ENCODE measurements around the gene SNCA. TPM values are rescaled to one million over a fixed set of nuclear protein-coding genes. Genes with fewer than 3 reads are reported as not detected.

The SNCA gene
- total RNA-seq, 1 donor from 2014 or later, result 83.0 TPM

DNA sequence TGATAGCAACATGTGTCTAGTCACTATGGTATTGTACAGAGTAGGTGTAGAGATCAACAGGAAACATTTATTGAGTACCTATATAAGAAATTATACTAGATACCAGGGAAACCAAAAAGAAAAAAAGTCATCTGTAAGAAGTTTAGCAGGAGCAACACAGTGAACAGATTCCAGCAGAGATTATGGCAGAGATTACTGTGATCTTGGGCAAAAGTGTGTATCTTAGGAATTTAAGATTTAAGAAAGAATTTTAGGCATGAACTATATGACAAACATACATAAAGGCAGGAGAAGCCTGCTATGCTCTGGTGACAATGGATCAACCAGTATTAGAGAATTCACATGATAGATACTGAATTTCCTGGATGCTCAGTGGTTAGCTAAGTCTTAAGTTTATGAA lies 37.9 kb downstream of the SNCA start:
- no peaks in the 10 kb centered on the region for H3K36me3 ChIP-seq (ENCODE audit: control insufficient read depth in 3 of 3, insufficient read depth in 3 of 3, low read length in 3 of 3)
- no peak overlapping the region for H3K9ac ChIP-seq (ENCODE audit: low read depth in 1 of 3, low read length in 3 of 3)
- H3K27ac ChIP-seq (ENCODE audit: low read depth, low read length), result no peak overlapping the region
- H3K9me3 ChIP-seq (ENCODE audit: control insufficient read depth in 3 of 3, low read length in 3 of 3), result no peaks in the 10 kb centered on the region
- H3K4me1 ChIP-seq (ENCODE audit: control insufficient read depth in 3 of 3, insufficient read depth in 3 of 3, low read length in 3 of 3), result no peaks in the 10 kb centered on the region
- H3K27me3 ChIP-seq (ENCODE audit: control insufficient read depth in 3 of 3, insufficient read depth in 3 of 3, low read length in 3 of 3), result no peaks in the 10 kb centered on the region
- no peak overlapping the region for H3K4me3 ChIP-seq (ENCODE audit: low read length in 3 of 3)

DNA sequence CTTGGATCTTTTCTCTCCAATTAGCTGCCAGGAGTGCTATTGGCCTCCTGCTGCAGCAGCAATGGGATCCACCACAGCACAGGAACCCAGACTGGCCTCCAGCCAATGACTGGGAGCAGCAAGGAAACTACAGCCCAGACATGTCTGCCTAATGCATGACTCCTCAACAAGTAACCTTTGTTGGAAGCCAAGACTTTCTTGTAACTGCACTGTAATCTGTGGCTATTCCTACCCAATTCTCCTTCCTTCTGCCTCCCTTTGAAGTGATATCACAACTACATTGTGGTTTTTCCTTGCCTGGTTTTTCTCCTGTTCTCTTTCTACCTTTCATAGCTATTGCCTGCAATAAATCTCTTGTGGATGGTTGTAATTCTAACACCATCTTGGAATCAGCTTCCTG lies 39.8 kb downstream of the SNCA start:
- Histone ChIP-seq H3K4me3 (ENCODE audit: low read length in 3 of 3) (no peak overlapping the region), H3K9me3 (ENCODE audit: control insufficient read depth in 3 of 3, low read length in 3 of 3) (no peaks in the 10 kb centered on the region), H3K9ac (ENCODE audit: low read depth in 1 of 3, low read length in 3 of 3) (no peak overlapping the region), H3K4me1 (ENCODE audit: control insufficient read depth in 3 of 3, insufficient read depth in 3 of 3, low read length in 3 of 3) (no peaks in the 10 kb centered on the region), H3K36me3 (ENCODE audit: control insufficient read depth in 3 of 3, insufficient read depth in 3 of 3, low read length in 3 of 3) (no peaks in the 10 kb centered on the region), H3K27ac (ENCODE audit: low read depth, low read length) (no peak overlapping the region), H3K27me3 (ENCODE audit: control insufficient read depth in 3 of 3, insufficient read depth in 3 of 3, low read length in 3 of 3) (no peaks in the 10 kb centered on the region)

DNA sequence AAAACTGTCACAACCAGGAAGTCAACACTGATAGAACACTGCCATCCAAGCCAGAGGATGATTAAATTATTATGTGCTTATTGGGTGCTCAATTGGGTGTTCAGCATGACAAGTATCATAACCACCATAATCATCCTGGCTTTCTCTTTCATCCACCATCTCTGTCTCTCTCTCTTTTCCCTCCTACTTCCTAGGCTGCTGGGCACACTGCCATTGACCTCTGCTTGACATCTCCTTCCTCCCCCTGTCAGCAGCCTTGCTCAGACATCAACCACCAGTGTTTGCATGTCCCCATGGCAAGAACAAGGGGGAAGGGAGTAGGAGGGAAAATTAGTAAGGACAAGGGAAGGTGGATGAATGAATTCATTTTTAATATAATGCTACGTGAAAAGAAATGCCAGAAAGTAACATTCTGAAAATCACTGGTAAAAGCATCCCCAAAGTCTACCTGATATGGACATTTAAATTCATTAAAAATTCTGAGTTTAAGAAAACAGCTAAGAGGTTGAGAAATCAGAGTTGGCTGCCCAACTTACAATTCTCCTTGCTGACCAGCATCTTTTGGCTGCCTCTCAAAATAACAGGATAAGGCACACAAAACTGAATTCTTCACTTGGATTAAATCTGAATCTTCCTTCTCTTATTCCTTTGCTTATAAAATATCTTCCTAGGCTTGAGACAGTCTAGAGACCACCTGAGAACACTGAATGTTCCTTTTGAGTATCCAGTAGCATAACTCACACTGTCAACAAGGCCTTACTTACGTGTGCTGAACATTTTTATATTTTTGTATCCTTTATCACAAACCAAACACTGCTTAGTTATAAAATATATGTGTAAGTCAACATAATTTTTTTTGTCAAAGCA lies 48.5 kb downstream of the SNCA start:
- Histone ChIP-seq H3K9ac (ENCODE audit: low read depth in 1 of 3, low read length in 3 of 3) (no peak overlapping the region), H3K36me3 (ENCODE audit: control insufficient read depth in 3 of 3, insufficient read depth in 3 of 3, low read length in 3 of 3) (no peaks in the 10 kb centered on the region), H3K27me3 (ENCODE audit: control insufficient read depth in 3 of 3, insufficient read depth in 3 of 3, low read length in 3 of 3) (no peaks in the 10 kb centered on the region), H3K27ac (ENCODE audit: low read depth, low read length) (no peak overlapping the region), H3K4me3 (ENCODE audit: low read length in 3 of 3) (no peak overlapping the region), H3K4me1 (ENCODE audit: control insufficient read depth in 3 of 3, insufficient read depth in 3 of 3, low read length in 3 of 3) (no peaks in the 10 kb centered on the region), H3K9me3 (ENCODE audit: control insufficient read depth in 3 of 3, low read length in 3 of 3) (no peaks in the 10 kb centered on the region)

DNA sequence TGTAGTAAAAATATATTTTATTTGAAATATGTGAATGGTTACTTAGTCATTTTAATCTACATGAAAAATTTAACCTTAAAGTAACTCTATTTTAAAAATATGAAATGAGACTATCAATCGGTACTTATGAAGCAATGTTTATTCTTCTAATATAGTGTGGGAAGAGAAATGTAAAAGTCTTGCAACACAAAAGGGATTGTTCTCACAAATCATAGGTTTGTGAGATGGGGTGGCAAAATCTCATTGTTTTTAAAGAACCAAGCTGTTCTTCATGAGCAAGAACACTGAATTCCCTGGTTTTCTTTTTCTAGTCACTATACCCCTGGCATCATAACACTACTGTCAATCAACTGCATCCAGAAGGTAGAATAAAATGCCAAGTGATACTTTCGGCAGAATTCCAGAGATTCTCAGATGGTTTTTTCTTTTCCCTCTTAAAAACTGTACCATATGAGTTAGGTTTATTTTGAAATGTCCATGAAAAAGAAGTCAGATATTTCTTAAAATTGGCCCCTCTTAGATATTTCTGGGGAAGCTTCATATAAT lies 52.2 kb downstream of the SNCA start:
- Histone ChIP-seq H3K27ac (ENCODE audit: low read depth, low read length) (no peak overlapping the region), H3K9me3 (ENCODE audit: control insufficient read depth in 3 of 3, low read length in 3 of 3) (no peaks in the 10 kb centered on the region), H3K27me3 (ENCODE audit: control insufficient read depth in 3 of 3, insufficient read depth in 3 of 3, low read length in 3 of 3) (no peaks in the 10 kb centered on the region), H3K4me1 (ENCODE audit: control insufficient read depth in 3 of 3, insufficient read depth in 3 of 3, low read length in 3 of 3) (no peaks in the 10 kb centered on the region), H3K36me3 (ENCODE audit: control insufficient read depth in 3 of 3, insufficient read depth in 3 of 3, low read length in 3 of 3) (no peaks in the 10 kb centered on the region), H3K9ac (ENCODE audit: low read depth in 1 of 3, low read length in 3 of 3) (no peak overlapping the region), H3K4me3 (ENCODE audit: low read length in 3 of 3) (no peak overlapping the region)

DNA sequence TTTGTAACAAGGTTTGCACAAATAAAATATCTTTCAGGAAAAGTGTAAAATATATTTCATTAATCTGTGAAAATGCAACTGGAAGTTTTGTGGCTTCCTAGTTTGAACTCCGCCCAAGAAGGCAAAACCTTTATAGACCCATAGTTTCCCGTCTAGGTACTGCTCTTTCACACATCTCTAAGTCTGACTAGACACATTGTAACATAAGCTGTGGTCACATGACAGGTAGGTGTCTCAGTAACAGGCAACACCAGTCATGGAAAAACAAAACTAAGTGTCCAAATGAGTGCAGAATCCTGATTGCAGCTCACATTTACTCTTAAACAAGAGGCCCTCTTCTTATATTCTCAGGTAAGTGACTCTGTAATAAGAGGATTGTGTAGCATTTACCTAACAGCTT lies 55.6 kb downstream of the SNCA start:
- H3K9ac ChIP-seq (ENCODE audit: low read depth in 1 of 3, low read length in 3 of 3), result no peak overlapping the region
- H3K36me3 ChIP-seq (ENCODE audit: control insufficient read depth in 3 of 3, insufficient read depth in 3 of 3, low read length in 3 of 3), result no peaks in the 10 kb centered on the region
- no peaks in the 10 kb centered on the region for H3K27me3 ChIP-seq (ENCODE audit: control insufficient read depth in 3 of 3, insufficient read depth in 3 of 3, low read length in 3 of 3)
- no peak overlapping the region for H3K4me3 ChIP-seq (ENCODE audit: low read length in 3 of 3)
- no peaks in the 10 kb centered on the region for H3K9me3 ChIP-seq (ENCODE audit: control insufficient read depth in 3 of 3, low read length in 3 of 3)
- no peak overlapping the region for H3K27ac ChIP-seq (ENCODE audit: low read depth, low read length)
- H3K4me1 ChIP-seq (ENCODE audit: control insufficient read depth in 3 of 3, insufficient read depth in 3 of 3, low read length in 3 of 3), result no peaks in the 10 kb centered on the region

DNA sequence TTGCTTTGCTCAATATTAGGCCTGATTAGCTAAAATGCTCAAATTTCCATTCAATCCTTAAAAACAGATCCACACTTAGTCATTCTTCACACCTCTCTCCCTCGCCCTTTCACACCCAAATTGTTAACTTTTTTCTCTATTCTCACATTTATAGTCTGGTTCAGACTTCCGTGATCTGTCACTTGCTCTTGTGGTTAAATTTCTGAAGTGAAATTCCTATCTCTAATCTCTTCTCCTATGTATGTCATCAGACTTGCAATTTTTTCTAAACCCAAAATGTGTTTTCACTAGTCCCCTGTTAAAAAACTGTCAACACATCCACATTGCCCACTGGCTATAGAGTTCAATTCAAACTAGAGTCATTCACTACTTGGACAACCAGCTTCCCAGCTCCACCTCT lies 63.2 kb downstream of the SNCA start:
- H3K9me3 ChIP-seq (ENCODE audit: control insufficient read depth in 3 of 3, low read length in 3 of 3), result no peaks in the 10 kb centered on the region
- H3K27me3 ChIP-seq (ENCODE audit: control insufficient read depth in 3 of 3, insufficient read depth in 3 of 3, low read length in 3 of 3), result no peaks in the 10 kb centered on the region
- H3K9ac ChIP-seq (ENCODE audit: low read depth in 1 of 3, low read length in 3 of 3), result no peak overlapping the region
- H3K4me3 ChIP-seq (ENCODE audit: low read length in 3 of 3), result no peak overlapping the region
- H3K4me1 ChIP-seq (ENCODE audit: control insufficient read depth in 3 of 3, insufficient read depth in 3 of 3, low read length in 3 of 3), result no peaks in the 10 kb centered on the region
- no peak overlapping the region for H3K27ac ChIP-seq (ENCODE audit: low read depth, low read length)
- no peaks in the 10 kb centered on the region for H3K36me3 ChIP-seq (ENCODE audit: control insufficient read depth in 3 of 3, insufficient read depth in 3 of 3, low read length in 3 of 3)

DNA sequence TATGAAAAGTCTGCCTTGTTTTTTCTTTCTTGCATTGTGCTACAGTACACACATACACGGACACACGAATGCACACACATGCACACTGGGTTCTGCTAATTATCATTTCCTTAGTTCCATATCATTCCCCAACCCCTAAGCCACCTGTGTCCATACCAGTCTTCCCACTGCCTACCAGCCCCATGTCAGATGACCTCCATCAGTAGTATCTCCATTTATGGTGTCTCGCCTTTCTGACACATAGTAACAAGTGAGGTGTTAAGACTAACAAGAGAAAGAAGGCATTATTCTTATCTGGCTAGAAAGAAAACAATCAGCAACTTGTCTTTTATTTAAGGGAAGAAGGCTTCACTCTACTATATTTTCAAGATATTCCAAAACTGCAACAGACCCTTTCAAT lies 67.1 kb downstream of the SNCA start:
- H3K4me1 ChIP-seq (ENCODE audit: control insufficient read depth in 3 of 3, insufficient read depth in 3 of 3, low read length in 3 of 3), result no peaks in the 10 kb centered on the region
- no peak overlapping the region for H3K4me3 ChIP-seq (ENCODE audit: low read length in 3 of 3)
- H3K27me3 ChIP-seq (ENCODE audit: control insufficient read depth in 3 of 3, insufficient read depth in 3 of 3, low read length in 3 of 3), result no peaks in the 10 kb centered on the region
- no peaks in the 10 kb centered on the region for H3K36me3 ChIP-seq (ENCODE audit: control insufficient read depth in 3 of 3, insufficient read depth in 3 of 3, low read length in 3 of 3)
- no peak overlapping the region for H3K9ac ChIP-seq (ENCODE audit: low read depth in 1 of 3, low read length in 3 of 3)
- no peaks in the 10 kb centered on the region for H3K9me3 ChIP-seq (ENCODE audit: control insufficient read depth in 3 of 3, low read length in 3 of 3)
- no peak overlapping the region for H3K27ac ChIP-seq (ENCODE audit: low read depth, low read length)

DNA sequence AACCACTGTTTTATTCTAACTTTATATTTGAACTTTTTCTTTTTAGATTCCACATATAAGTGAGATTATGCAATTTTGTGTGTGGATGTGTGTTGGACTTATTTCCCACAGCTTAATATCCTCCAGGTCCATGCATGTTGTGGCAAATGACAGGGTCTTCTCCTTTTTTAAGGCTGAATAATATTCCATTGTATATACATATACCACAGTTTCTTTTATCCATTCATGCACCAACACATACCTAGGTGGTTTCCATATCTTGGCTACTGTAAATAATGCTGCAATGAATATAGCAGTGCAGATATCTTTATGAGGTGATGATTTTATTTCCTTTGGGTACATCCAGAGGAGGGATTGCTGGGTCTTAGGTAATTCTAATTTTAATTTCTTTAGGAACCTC lies 69.0 kb downstream of the SNCA start:
- H3K27ac ChIP-seq (ENCODE audit: low read depth, low read length), result no peak overlapping the region
- no peak overlapping the region for H3K9ac ChIP-seq (ENCODE audit: low read depth in 1 of 3, low read length in 3 of 3)
- H3K36me3 ChIP-seq (ENCODE audit: control insufficient read depth in 3 of 3, insufficient read depth in 3 of 3, low read length in 3 of 3), result no peaks in the 10 kb centered on the region
- H3K27me3 ChIP-seq (ENCODE audit: control insufficient read depth in 3 of 3, insufficient read depth in 3 of 3, low read length in 3 of 3), result no peaks in the 10 kb centered on the region
- H3K9me3 ChIP-seq (ENCODE audit: control insufficient read depth in 3 of 3, low read length in 3 of 3), result no peaks in the 10 kb centered on the region
- H3K4me1 ChIP-seq (ENCODE audit: control insufficient read depth in 3 of 3, insufficient read depth in 3 of 3, low read length in 3 of 3), result no peaks in the 10 kb centered on the region
- no peak overlapping the region for H3K4me3 ChIP-seq (ENCODE audit: low read length in 3 of 3)

DNA sequence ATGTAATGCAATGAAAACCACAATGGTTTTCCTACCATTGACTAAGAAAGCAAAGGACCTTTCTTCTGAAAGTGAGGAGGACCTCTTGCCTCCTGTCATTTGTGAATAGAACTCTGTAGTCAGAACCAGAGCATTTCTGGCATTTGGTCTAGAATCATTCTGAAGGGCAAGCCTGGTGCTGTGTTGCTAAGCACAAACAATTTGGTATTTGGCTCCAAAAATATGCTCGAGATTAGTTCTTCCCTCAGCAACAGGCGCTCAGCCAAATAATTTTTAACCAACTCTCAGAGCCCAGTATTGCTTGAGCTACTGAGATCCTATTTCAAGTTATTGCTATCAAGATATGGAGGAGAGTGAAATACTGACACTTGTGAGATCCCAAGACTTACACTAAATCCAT lies 71.0 kb downstream of the SNCA start:
- H3K4me1 ChIP-seq (ENCODE audit: control insufficient read depth in 3 of 3, insufficient read depth in 3 of 3, low read length in 3 of 3), result no peaks in the 10 kb centered on the region
- no peaks in the 10 kb centered on the region for H3K36me3 ChIP-seq (ENCODE audit: control insufficient read depth in 3 of 3, insufficient read depth in 3 of 3, low read length in 3 of 3)
- no peak overlapping the region for H3K27ac ChIP-seq (ENCODE audit: low read depth, low read length)
- H3K4me3 ChIP-seq (ENCODE audit: low read length in 3 of 3), result no peak overlapping the region
- H3K9me3 ChIP-seq (ENCODE audit: control insufficient read depth in 3 of 3, low read length in 3 of 3), result no peaks in the 10 kb centered on the region
- no peaks in the 10 kb centered on the region for H3K27me3 ChIP-seq (ENCODE audit: control insufficient read depth in 3 of 3, insufficient read depth in 3 of 3, low read length in 3 of 3)
- no peak overlapping the region for H3K9ac ChIP-seq (ENCODE audit: low read depth in 1 of 3, low read length in 3 of 3)

DNA sequence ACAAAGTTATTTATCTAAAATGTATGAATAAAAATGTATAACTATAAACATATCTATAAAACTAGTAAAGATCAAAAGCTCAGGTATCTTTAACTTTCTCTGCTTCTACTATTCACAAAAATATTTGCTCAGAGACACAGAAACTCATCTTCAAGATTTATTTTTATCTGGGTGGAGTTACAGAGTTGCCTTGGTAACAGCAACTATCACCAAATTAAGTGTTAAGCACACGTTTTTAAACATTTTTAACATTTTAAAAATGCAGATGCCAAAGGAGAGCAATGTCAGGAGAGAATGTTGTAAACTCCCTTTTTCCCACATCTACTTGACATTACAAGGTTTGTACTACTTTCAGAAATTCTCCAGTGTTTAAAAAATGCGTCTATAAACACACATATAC lies 71.4 kb downstream of the SNCA start:
- no peaks in the 10 kb centered on the region for H3K27me3 ChIP-seq (ENCODE audit: control insufficient read depth in 3 of 3, insufficient read depth in 3 of 3, low read length in 3 of 3)
- H3K36me3 ChIP-seq (ENCODE audit: control insufficient read depth in 3 of 3, insufficient read depth in 3 of 3, low read length in 3 of 3), result no peaks in the 10 kb centered on the region
- H3K4me1 ChIP-seq (ENCODE audit: control insufficient read depth in 3 of 3, insufficient read depth in 3 of 3, low read length in 3 of 3), result no peaks in the 10 kb centered on the region
- H3K9me3 ChIP-seq (ENCODE audit: control insufficient read depth in 3 of 3, low read length in 3 of 3), result no peaks in the 10 kb centered on the region
- H3K4me3 ChIP-seq (ENCODE audit: low read length in 3 of 3), result no peak overlapping the region
- H3K9ac ChIP-seq (ENCODE audit: low read depth in 1 of 3, low read length in 3 of 3), result no peak overlapping the region
- no peak overlapping the region for H3K27ac ChIP-seq (ENCODE audit: low read depth, low read length)

All from skeletal muscle tissue (tissue), 4 donors.